ENCODE data around the gene MLH1. TPM values are rescaled to one million over a fixed set of nuclear protein-coding genes. Genes with fewer than 3 reads are reported as not detected.
"Not testable (repeated sequence)": the region's sequence is repeated elsewhere in the genome, so short reads cannot be mapped to it uniquely, and the experiment has no call there.

Gene MLH1
- total RNA-seq, 1 donor from 2014 or later = 40.9 TPM

DNA sequence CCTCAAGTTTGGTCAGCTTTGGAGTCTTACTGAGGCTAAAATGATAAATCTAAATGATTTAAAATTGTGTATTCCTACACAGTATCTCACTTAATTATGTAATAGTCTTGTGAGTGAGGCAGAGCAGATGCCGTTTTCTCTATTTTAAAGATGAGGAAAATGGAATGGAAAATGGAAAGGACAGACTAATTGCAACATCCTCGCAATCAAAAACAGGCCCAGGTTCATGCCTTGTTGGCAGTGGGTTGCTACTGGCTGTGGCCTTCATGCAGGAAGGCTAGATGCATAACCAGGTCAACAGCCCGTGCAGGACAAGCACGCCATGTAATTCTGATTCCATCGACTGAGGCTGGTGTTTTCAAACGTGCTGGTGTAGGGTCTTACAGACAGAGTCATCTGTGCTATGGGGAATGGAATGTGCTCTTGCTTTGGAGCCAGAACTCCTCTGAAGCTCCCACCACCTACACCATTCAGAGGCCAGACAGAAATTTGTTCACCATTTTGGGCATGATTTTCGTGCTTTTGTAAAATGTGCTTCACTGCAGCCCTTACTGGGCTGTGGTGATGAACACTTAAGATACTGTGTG, 37.9 kb downstream of the MLH1 start:
- intact Hi-C loops (cut with micrococcal nuclease) = no loop called here

DNA sequence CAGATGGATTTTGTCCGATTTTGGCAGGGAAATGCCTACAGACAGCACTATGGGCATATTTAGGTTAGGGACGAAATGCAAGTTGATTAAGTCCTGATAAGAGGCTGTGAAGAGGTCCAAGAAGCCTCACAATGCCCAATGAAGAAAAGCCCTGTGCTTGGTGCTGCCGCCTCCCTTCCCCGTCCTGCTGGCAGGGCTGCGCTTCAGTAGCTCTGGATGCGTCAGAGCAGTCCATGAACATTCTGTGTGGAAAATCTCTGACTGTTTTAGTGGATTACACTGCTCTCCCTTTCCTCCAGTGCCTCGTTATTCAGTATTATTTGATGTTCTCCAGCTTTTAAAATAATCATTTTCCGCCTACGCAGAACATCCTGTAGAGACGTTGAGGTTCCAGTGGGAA, 39.6 kb downstream of the MLH1 start:
- intact Hi-C loops (cut with micrococcal nuclease) = no loop called here

- intact Hi-C loops (cut with micrococcal nuclease) = no loop called here
These were observed 44.0 kb downstream of the MLH1 start for GRCh38 chr3:37037352-37037751.

GRCh38 chr3:37039161-37039846, 46.0 kb downstream of the MLH1 start:
- intact Hi-C loops (cut with micrococcal nuclease) = no loop called here

DNA sequence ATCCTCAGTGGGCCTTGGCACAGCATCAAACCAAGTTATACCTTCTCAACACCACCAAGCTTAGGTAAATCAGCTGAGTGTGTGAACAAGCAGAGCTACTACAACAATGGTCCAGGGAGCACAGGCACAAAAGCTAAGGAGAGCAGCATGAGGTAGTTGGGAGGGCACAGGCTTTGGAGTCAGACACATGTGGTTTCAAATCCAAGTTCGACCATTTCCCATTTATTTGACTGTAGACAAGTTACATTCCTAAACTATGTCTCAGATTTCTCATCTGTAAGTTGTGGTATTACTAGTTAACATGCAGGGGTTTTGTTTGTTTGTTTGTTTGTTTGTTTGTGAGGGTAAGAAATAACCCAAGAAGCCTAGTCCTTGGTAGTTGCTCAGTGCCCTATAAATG, 46.9 kb downstream of the MLH1 start:
- intact Hi-C loops (cut with micrococcal nuclease) = no loop called here

DNA sequence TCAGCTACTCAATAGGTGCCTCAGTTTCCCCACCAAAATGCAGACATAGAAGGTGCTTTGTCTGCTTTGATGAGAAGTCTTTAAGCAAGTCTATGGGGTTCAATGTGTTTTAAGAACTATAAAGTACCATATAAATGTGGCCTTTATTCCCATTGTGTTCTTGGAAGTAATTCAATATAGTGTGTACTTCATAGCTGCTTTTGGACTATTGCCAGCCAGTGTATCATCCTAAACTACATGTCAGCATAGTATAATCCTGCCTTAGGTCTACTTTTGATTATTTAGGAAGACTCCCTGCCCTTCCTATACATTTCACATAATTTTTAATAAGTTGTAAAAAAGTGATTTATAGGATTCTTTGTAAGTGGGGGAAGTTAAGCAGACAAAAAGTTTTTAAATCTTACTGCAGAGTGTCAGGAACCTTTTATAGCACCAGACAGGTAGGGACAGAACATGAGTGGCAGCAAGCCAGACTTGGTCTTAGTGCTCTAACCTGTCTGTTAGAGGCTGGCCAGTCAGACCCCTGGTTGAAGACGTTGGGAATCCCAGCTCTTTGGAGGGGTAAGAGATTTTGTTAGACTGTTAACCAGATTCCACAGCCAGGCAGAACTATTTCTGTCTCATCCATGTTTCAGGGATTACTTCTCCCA, 48.4 kb downstream of the MLH1 start:
- intact Hi-C loops (cut with micrococcal nuclease) = no loop called here

DNA sequence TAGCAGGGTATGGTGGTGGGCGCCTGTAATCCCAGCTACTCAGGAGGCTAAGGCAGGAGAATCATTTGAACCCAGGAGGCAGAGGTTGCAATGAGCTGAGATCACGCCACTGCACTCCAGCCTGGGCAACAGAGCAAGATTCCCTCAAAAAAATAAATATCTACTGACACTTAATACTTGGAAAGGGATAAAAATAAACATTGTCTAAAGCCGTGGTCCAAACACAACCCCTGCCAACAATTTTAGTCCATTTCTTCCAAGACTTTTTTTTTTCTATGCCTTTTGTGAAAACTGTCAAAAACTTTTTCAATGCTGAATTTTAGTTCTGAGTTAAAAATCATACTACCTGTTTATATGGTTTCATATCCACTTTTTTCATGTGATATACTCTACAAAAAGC, 49.4 kb downstream of the MLH1 start:
- intact Hi-C loops (cut with micrococcal nuclease) = not testable (repeated sequence)

DNA sequence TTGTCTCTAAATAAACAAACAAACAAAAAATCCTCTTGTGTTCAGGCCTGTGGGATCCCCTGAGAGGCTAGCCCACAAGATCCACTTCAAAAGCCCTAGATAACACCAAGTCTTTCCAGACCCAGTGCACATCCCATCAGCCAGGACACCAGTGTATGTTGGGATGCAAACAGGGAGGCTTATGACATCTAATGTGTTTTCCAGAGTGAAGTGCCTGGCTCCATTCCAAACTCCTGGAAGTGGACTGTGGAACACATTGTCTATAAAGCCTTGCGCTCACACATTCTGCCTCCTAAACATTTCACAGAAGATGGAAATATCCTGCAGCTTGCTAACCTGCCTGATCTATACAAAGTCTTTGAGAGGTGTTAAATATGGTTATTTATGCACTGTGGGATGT, 57.0 kb downstream of the MLH1 start:
- intact Hi-C loops (cut with micrococcal nuclease) = no loop called here

GRCh38 chr3:37052860-37053259, 59.5 kb downstream of the MLH1 start:
- intact Hi-C loops (cut with micrococcal nuclease) = no loop called here

DNA sequence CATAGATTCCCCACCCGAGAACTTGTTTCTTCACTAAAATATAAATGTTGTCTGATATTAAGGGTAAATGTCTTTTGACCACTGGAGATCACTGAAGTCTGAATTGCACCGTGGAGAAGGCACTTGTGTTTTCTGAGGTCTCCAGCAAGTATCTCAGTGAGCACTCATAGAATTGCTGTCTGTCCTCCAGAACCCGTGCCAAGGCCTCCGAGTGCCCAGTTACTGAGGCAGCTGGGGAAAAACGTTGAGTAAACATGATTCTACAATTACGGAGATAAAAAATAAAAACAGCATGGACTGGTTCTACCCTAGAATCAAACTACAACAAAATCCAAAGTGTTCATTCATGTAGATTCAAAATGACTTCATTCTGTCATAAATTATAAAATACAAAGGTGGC, 60.0 kb downstream of the MLH1 start:
- intact Hi-C loops (cut with micrococcal nuclease) = no loop called here

- intact Hi-C loops (cut with micrococcal nuclease) = no loop called here
These were observed 60.4 kb downstream of the MLH1 start for GRCh38 chr3:37053753-37054152.

- intact Hi-C loops (cut with micrococcal nuclease) = no loop called here
These were observed 61.1 kb downstream of the MLH1 start for GRCh38 chr3:37054370-37054769.

DNA sequence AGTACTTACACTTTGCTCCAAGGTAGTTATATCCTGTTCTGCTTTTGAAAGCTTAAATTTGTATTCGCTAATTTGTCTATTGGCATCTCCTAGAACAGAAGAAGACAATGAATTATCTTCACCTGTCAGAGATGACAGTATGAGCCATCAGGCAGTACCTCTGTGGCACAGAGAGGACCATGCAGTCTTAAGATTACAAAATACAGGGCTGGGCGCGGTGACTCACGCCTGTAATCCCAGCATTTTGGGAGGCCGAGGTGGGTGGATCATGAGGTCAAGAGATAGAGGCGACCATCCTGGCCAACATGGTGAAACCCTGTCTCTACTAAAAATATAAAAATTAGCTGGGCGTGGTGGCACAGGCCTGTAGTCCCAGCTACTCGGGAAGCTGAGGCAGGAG, 61.8 kb downstream of the MLH1 start:
- intact Hi-C loops (cut with micrococcal nuclease) = not testable (repeated sequence)

DNA sequence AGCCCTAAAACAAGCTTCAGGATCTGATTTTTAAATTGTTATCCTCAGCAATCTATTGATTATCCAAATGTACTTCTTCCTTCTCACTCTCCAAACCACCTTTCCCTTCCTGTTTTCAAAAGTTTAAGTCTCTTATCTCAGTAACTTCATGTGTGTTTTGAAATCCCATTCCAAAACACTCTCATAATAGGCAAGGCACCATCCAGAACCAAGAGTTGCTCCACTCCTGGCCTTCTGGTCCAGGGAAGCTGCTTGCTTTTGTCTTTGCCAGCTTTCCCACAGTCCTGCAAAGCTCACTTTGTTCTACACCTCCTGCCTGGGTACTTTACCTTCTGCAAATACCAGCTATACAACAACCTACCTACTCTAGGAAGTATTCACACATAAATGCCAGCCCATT, 63.5 kb downstream of the MLH1 start:
- intact Hi-C loops (cut with micrococcal nuclease) = no loop called here

GRCh38 chr3:37058117-37058516, 64.8 kb downstream of the MLH1 start:
- intact Hi-C loops (cut with micrococcal nuclease) = no loop called here

DNA sequence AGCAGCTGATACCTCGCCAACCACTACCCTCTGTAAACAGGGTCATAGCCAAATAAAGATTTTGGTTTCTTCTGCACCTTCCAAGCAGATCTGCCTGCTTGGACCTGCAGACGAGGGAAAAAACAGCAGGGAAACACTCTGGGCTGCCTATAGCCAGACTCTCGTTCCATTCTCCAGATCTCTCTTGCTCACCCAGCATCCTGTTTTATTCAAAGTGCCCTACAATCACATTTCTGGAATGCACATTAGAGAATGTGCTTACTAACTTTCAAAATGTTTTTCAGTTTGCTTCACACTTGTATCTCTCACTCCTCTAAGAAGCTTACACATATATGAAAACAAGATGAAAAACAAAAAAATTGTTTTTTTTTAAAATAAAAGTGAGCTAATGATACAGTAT, 71.4 kb downstream of the MLH1 start:
- intact Hi-C loops (cut with micrococcal nuclease) = no loop called here

DNA sequence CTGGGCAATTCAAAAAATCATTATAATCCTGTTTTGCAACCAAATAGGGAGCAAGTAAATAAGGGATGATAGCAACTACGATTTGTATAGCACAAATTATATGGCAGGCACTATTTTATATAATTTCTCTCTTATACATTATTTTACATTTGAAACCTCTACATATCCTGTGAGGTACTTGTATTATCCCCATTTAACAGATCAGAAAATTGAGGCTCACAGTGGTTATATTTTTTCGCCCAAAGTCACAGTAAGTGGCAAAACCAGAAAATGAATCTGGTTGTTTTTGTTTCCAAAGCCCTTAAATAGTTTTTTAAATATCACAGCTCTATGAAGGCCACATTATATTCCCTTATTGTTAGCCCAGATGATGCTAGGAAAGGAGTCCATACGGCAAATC, 74.3 kb downstream of the MLH1 start:
- intact Hi-C loops (cut with micrococcal nuclease) = no loop called here

GRCh38 chr3:37068031-37068430, 74.7 kb downstream of the MLH1 start:
- intact Hi-C loops (cut with micrococcal nuclease) = no loop called here

DNA sequence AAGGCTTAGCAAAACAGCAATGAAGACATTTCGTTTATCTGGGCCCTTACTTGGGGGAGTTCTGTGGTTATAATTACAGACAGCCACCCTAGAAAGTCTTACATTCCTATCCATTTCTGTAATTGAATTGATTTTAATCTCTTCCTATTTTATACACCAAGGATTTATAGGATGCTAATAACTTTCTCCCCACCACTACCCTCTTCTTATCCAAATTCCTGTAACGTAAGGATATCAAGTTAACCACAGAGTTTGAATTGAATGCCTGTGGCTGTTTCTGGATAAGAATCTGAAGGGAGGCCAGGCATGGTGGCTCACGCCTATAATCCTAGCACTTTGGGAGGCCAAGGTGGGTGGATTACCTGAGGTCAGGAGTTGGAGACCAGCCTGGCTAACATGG, 78.6 kb downstream of the MLH1 start:
- intact Hi-C loops (cut with micrococcal nuclease) = no loop called here

- intact Hi-C loops (cut with micrococcal nuclease) = no loop called here
These were observed 79.6 kb downstream of the MLH1 start for GRCh38 chr3:37072892-37073291.

GRCh38 chr3:37074178-37074577, 80.9 kb downstream of the MLH1 start:
- intact Hi-C loops (cut with micrococcal nuclease) = no loop called here

DNA sequence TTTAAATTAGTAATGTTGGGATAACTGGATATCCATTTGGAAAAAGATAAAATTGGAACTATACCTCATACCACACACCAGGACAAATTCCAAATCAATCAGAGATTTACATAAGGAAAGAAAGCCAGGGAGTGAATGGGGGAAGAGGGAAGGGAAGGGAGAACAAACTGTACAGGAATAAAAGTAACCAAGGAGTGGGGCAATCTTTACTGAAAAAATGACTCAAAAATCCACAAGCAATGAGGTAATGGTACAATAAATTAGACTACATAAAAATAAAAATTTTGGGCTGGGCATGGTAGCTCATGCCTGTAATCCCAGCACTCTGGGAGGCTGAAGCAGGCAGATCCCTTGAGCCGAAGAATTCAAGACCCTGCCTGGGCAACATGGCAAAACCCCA, 82.6 kb downstream of the MLH1 start:
- intact Hi-C loops (cut with micrococcal nuclease) = no loop called here

DNA sequence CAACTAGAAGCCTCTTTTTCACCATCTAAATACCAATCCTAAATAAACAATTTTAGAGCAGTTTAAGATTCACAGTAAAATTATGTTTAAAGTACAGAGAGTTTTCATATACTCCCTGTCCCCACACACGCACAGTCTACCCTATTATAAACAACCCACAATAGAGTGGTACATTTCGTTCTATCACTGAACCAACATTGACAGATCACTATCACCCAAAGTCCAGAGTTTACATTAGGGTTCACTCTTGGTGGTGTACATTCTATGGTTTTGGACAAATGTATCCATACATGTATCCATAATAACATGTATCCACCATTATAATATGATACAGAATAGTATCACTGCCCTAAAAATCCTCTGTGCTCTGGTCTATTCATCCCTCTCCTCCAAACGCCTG, 89.0 kb downstream of the MLH1 start:
- intact Hi-C loops (cut with micrococcal nuclease) = no loop called here
